Neural progenitor cell (in vitro differentiated cells): ENCODE results near the gene LRRC75A. TPM values are rescaled to one million over a fixed set of nuclear protein-coding genes. Genes with fewer than 3 reads are reported as not detected.

ENCODE experiments used
- DNase-seq: peaks from one replicate; pipeline ENCODE4 v3.0.0-alpha.2; 2016; ENCODE audit warnings: low spot score
- H2AFZ ChIP-seq: fragments of 200-600 bp; sonication (generic); replicated peaks from 2 replicates; pipeline ENCODE4 v1.6.1; 2016; ENCODE audit warnings: antibody characterized with exemption
- H3F3A ChIP-seq: fragments of 200-600 bp; sonication (generic); 2 replicates; pipeline ENCODE4 v1.6.1; 2016; ENCODE audit warnings: antibody characterized with exemption, low read depth
- H3K27ac ChIP-seq: fragments of 200-600 bp; sonication (generic); 2 replicates; pipeline ENCODE4 v1.5.1; 2016; ENCODE audit warnings: mild to moderate bottlenecking
- H3K27me3 ChIP-seq: fragments of 200-600 bp; sonication (generic); 2 replicates; pipeline ENCODE4 v1.6.1; 2016; ENCODE audit warnings: mild to moderate bottlenecking, moderate library complexity
- H3K36me3 ChIP-seq: fragments of 200-600 bp; sonication (generic); 2 replicates; pipeline ENCODE4 v1.5.1; 2016
- H3K4me1 ChIP-seq: fragments of 200-600 bp; sonication (generic); 2 replicates; pipeline ENCODE4 v1.6.1; 2016; ENCODE audit warnings: mixed run types
- H3K4me2 ChIP-seq: fragments of 200-600 bp; sonication (generic); 2 replicates; pipeline ENCODE4 v1.6.1; 2016
- H3K4me3 ChIP-seq: fragments of 200-600 bp; sonication (generic); 2 replicates; pipeline ENCODE4 v1.5.1; 2016
- H3K79me2 ChIP-seq: fragments of 200-600 bp; sonication (generic); 2 replicates; pipeline ENCODE4 v1.6.1; 2016; ENCODE audit warnings: low read depth
- H3K9ac ChIP-seq: fragments of 200-600 bp; sonication (generic); 2 replicates; pipeline ENCODE4 v1.6.1; 2016
- H3K9me3 ChIP-seq: fragments of 200-600 bp; sonication (generic); 2 replicates; pipeline ENCODE4 v1.5.1; 2016; ENCODE audit warnings: low read depth
- H4K20me1 ChIP-seq: fragments of 200-600 bp; sonication (generic); 2 replicates; pipeline ENCODE4 v1.6.1; 2016; ENCODE audit warnings: low read depth
- H3K27ac Mint-ChIP-seq: 3 replicates; pipeline ENCODE4 v1.8.0; 2021; ENCODE audit warnings: mixed read lengths
- H3K27me3 Mint-ChIP-seq: 2 replicates; pipeline ENCODE4 v1.8.0; 2022; ENCODE audit warnings: low read depth, mild to moderate bottlenecking, inconsistent platforms, moderate library complexity, mixed read lengths; ENCODE audit not compliant: insufficient read depth
- H3K36me3 Mint-ChIP-seq: 3 replicates; pipeline ENCODE4 v1.8.0; 2021; ENCODE audit warnings: mixed read lengths
- H3K4me1 Mint-ChIP-seq: 3 replicates; pipeline ENCODE4 v1.8.0; 2021; ENCODE audit warnings: mixed read lengths
- H3K4me3 Mint-ChIP-seq: 3 replicates; pipeline ENCODE4 v1.8.0; 2021; ENCODE audit warnings: mild to moderate bottlenecking, moderate library complexity, mixed read lengths
- H3K9me3 Mint-ChIP-seq: 3 replicates; pipeline ENCODE4 v1.8.0; 2020; ENCODE audit warnings: mixed read lengths
- CTCF ChIP-seq: fragments of 200-600 bp; sonication (generic); IDR thresholded peaks from 2 replicates; pipeline ENCODE4 v1.5.1; 2017; ENCODE audit warnings: antibody characterized with exemption, mild to moderate bottlenecking
- EZH2 ChIP-seq: fragments of 200-600 bp; sonication (generic); IDR thresholded peaks from 2 replicates; pipeline ENCODE4 v1.6.1; 2017; ENCODE audit warnings: antibody characterized with exemption, mild to moderate bottlenecking, moderate library complexity
- EZH2phosphoT487 ChIP-seq: fragments of 200-600 bp; sonication (generic); IDR thresholded peaks from 2 replicates; pipeline ENCODE4 v1.6.1; 2017; ENCODE audit warnings: antibody characterized with exemption
- total RNA-seq: library from RNA; depleted of rRNA; stranded (reverse); fragments of >200 nt; gene quantifications from 2 replicates; pipeline ENCODE4 v1.2.3, GENCODE V29; 2015; ENCODE audit warnings: low replicate concordance

The LRRC75A gene
- total RNA-seq, 1 donor from 2014 or later: 4.0 TPM

GRCh38 chr17:16471295-16471694 is 20.7 kb downstream of the LRRC75A start:
- no peak for DNase-seq
- Mint-ChIP-seq H3K4me1 (peaks cover 41% of the 10 kb centered on the region), H3K4me3 (no peak overlapping the region), H3K36me3 (peaks cover 7% of the 10 kb centered on the region), H3K27me3 (peaks cover 3% of the 10 kb centered on the region), H3K9me3 (no peaks in the 10 kb centered on the region), H3K27ac (no peak overlapping the region)
- TF ChIP-seq EZH2 (no peak), CTCF (no peak), EZH2phosphoT487 (no peak)
- no peaks in the 10 kb centered on the region for H3K36me3 ChIP-seq
- no peak overlapping the region for H3K9ac ChIP-seq
- no peak overlapping the region for H3K4me2 ChIP-seq
- H4K20me1 ChIP-seq: peaks cover 4% of the 10 kb centered on the region
- no peaks in the 10 kb centered on the region for H3F3A ChIP-seq
- H3K27ac ChIP-seq: no peak overlapping the region
- H3K79me2 ChIP-seq: no peaks in the 10 kb centered on the region
- H2AFZ ChIP-seq: no peak overlapping the region
- no peak overlapping the region for H3K4me3 ChIP-seq
- H3K4me1 ChIP-seq: peaks cover 25% of the 10 kb centered on the region
- no peaks in the 10 kb centered on the region for H3K27me3 ChIP-seq
- H3K9me3 ChIP-seq: no peaks in the 10 kb centered on the region

GRCh38 chr17:16470265-16470664 is 21.7 kb downstream of the LRRC75A start:
- no peaks in the 10 kb centered on the region for H3K27me3 ChIP-seq
- no peak overlapping the region for H3K9ac ChIP-seq
- no peaks in the 10 kb centered on the region for H3K36me3 ChIP-seq
- Mint-ChIP-seq H3K36me3 (peaks cover 7% of the 10 kb centered on the region), H3K27me3 (peaks cover 3% of the 10 kb centered on the region), H3K4me3 (no peak overlapping the region), H3K4me1 (peaks cover 41% of the 10 kb centered on the region), H3K9me3 (no peaks in the 10 kb centered on the region), H3K27ac (peak overlapping the region; percentile 2)
- H4K20me1 ChIP-seq: peaks cover 4% of the 10 kb centered on the region
- no peaks in the 10 kb centered on the region for H3K79me2 ChIP-seq
- H3K9me3 ChIP-seq: no peaks in the 10 kb centered on the region
- no peak overlapping the region for H2AFZ ChIP-seq
- H3F3A ChIP-seq: no peaks in the 10 kb centered on the region
- H3K27ac ChIP-seq: no peak overlapping the region
- no peak overlapping the region for H3K4me2 ChIP-seq
- H3K4me3 ChIP-seq: no peak overlapping the region
- DNase-seq: no peak
- TF ChIP-seq CTCF (no peak), EZH2 (no peak), EZH2phosphoT487 (no peak)
- H3K4me1 ChIP-seq: peaks cover 25% of the 10 kb centered on the region

GRCh38 chr17:16468428-16468992 is 23.5 kb downstream of the LRRC75A start:
- Mint-ChIP-seq H3K4me3 (no peak overlapping the region), H3K27ac (no peak overlapping the region), H3K36me3 (peaks cover 7% of the 10 kb centered on the region), H3K27me3 (peaks cover 5% of the 10 kb centered on the region), H3K9me3 (no peaks in the 10 kb centered on the region), H3K4me1 (peaks cover 36% of the 10 kb centered on the region)
- Histone ChIP-seq H3K36me3 (no peaks in the 10 kb centered on the region), H3K4me2 (no peak overlapping the region), H3F3A (no peaks in the 10 kb centered on the region), H3K4me1 (peaks cover 20% of the 10 kb centered on the region), H3K9me3 (no peaks in the 10 kb centered on the region), H3K27me3 (no peaks in the 10 kb centered on the region), H3K27ac (no peak overlapping the region), H3K4me3 (no peak overlapping the region), H3K9ac (no peak overlapping the region), H3K79me2 (no peaks in the 10 kb centered on the region), H2AFZ (no peak overlapping the region), H4K20me1 (peaks cover 9% of the 10 kb centered on the region)
- TF ChIP-seq EZH2phosphoT487 (no peak), EZH2 (no peak), CTCF (no peak)
- no peak for DNase-seq
